Keratinocyte (primary cell): ENCODE measurements around the gene LIG4. TPM values are rescaled to one million over a fixed set of nuclear protein-coding genes. Genes with fewer than 3 reads are reported as not detected.

Source experiments
- DNase-seq: peaks from one replicate; pipeline ENCODE4 v3.0.0-alpha.2; 2011; ENCODE audit warnings: low read depth, missing footprints, low spot score
- FAIRE-seq: peaks from 2 replicates; lab custom pipeline; 2011; peaks lifted over from hg19 to GRCh38; lab: Jason Lieb, UNC
- H2AFZ ChIP-seq: 2 replicates; pipeline ENCODE4 v1.6.0; 2012; ENCODE audit warnings: low read length, control low read depth, inconsistent platforms; ENCODE audit not compliant: control insufficient read depth
- H3K27ac ChIP-seq: 2 replicates; pipeline ENCODE4 v1.5.1; 2011; ENCODE audit warnings: low read length; ENCODE audit not compliant: control insufficient read depth, insufficient read depth
- H3K27me3 ChIP-seq: 3 replicates; pipeline ENCODE4 v1.6.0; 2011; ENCODE audit warnings: low read length; ENCODE audit not compliant: control insufficient read depth, insufficient read depth; ENCODE audit errors: extremely low read depth
- H3K36me3 ChIP-seq, 2 experiments: 2 replicates in 1 of 2; 3 replicates in 1 of 2; pipeline ENCODE4 v1.5.1; 2011; ENCODE audit warnings: low read length in 2 of 2, mild to moderate bottlenecking in 1 of 2; ENCODE audit not compliant: control insufficient read depth in 2 of 2, insufficient read depth in 2 of 2; ENCODE audit errors: extremely low read depth in 1 of 2
- H3K4me1 ChIP-seq: 3 replicates; pipeline ENCODE4 v1.5.1; 2011; ENCODE audit warnings: low read length; ENCODE audit not compliant: control insufficient read depth, insufficient read depth; ENCODE audit errors: extremely low read depth
- H3K4me2 ChIP-seq: 3 replicates; pipeline ENCODE4 v1.6.0; 2011; ENCODE audit warnings: low read depth, low read length; ENCODE audit not compliant: control insufficient read depth, insufficient read depth; ENCODE audit errors: extremely low read depth
- H3K4me3 ChIP-seq, 3 experiments: fragments of 200-600 bp in 1 of 3; sonication (generic) in 1 of 3; 2 replicates in 2 of 3; 3 replicates in 1 of 3; pipeline ENCODE4 v1.5.1; 2011 to 2016; ENCODE audit warnings: low read length in 3 of 3, mild to moderate bottlenecking in 3 of 3, control low read depth in 2 of 3, inconsistent platforms in 1 of 3, low read depth in 1 of 3, mixed read lengths in 1 of 3, mixed run types in 1 of 3, moderate library complexity in 1 of 3; ENCODE audit not compliant: control insufficient read depth in 2 of 3, insufficient read depth in 2 of 3; ENCODE audit errors: extremely low read depth in 1 of 3
- H3K79me2 ChIP-seq: 2 replicates; pipeline ENCODE4 v1.6.0; 2012; ENCODE audit warnings: low read length; ENCODE audit not compliant: control insufficient read depth, insufficient read depth
- H3K9ac ChIP-seq: 3 replicates; pipeline ENCODE4 v1.6.0; 2011; ENCODE audit warnings: low read length; ENCODE audit not compliant: control insufficient read depth, insufficient read depth; ENCODE audit errors: extremely low read depth
- H3K9me1 ChIP-seq: 3 replicates; pipeline ENCODE4 v1.6.0; 2011; ENCODE audit warnings: low read length; ENCODE audit not compliant: control insufficient read depth, insufficient read depth; ENCODE audit errors: extremely low read depth
- H3K9me3 ChIP-seq: 2 replicates; pipeline ENCODE4 v1.5.1; 2012; ENCODE audit warnings: low read depth, low read length; ENCODE audit not compliant: control insufficient read depth
- H4K20me1 ChIP-seq: 3 replicates; pipeline ENCODE4 v1.6.0; 2011; ENCODE audit warnings: low read length; ENCODE audit not compliant: control insufficient read depth, insufficient read depth; ENCODE audit errors: extremely low read depth
- CTCF ChIP-seq, 3 experiments: IDR thresholded peaks in 1 of 3; conservative IDR thresholded peaks in 1 of 3; optimal IDR thresholded peaks in 1 of 3; 2 replicates in 2 of 3; 3 replicates in 1 of 3; pipeline versions ENCODE3 to v1.5.1; 2011; ENCODE audit warnings: low read length in 3 of 3, mild to moderate bottlenecking in 3 of 3, moderate library complexity in 2 of 3, control low read depth in 1 of 3, inconsistent platforms in 1 of 3; ENCODE audit not compliant: insufficient read depth in 2 of 3; ENCODE audit errors: extremely low read depth in 1 of 3
- EZH2 ChIP-seq: IDR thresholded peaks from one replicate; pipeline ENCODE4 v1.6.1; 2012; ENCODE audit warnings: inconsistent platforms, mild to moderate bottlenecking, low read length, moderate library complexity
- dilution Hi-C: fragments of 300-500 bp; cut with MboI; formaldehyde crosslinking; loops from one replicate; pipeline ENCODE4 v1.7.0; 2020; ENCODE audit warnings: low sequenced_read_pairs; ENCODE audit not compliant: extremely low pct_ligation_motif_present
- polyA plus RNA-seq, 5 experiments: library from polyadenylated mRNA; depleted of rRNA in 3 of 5; stranded (reverse) in 3 of 5; stranded (forward) in 1 of 5; unstranded in 1 of 5; fragments of >200 nt; gene quantifications; 1 replicate in 1 of 5; 2 replicates in 3 of 5; 3 replicates in 1 of 5; pipeline versions ENCODE4 v1.2.1 to v1.2.3, GENCODE V29; 2011 to 2012; ENCODE audit warnings: missing spikeins in 2 of 5, low read depth in 1 of 5, low replicate concordance in 1 of 5

Gene LIG4
- polyA plus RNA-seq, 1 donor (not counting 4 experiments of a cell fraction or from before 2014, with no cell fraction given), result 16.8 TPM

DNA sequence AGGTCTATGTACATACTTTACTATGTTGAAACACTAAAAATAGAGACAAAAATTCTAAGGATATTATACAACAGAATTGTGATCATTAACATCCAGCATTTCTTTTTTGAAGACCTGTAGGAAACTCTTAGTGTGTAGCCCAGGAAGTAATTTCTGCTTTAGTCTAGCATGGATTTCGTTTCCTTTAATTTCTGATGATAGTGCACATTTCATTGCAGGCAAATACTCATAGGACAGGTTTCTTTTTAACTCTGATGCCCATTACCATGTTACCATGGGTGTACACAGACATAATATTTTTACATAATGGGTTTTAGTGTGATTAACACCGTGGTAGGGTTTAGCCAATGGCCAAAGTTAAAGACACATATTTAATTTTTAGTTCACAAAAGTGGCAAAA, 27.1 kb downstream of the LIG4 start:
- H3K27me3 ChIP-seq, result no peaks in the 10 kb centered on the region
- no peak for TF ChIP-seq CTCF (optimal IDR thresholded peaks at IDR 0.05 in 1 of 3, IDR thresholded peaks at IDR 0.05 in 1 of 3, conservative IDR thresholded peaks at IDR 0.05 in 1 of 3; ENCODE audit: extremely low read depth in 1 of 3, insufficient read depth in 2 of 3, low read length in 3 of 3)
- H3K79me2 ChIP-seq, result no peaks in the 10 kb centered on the region
- no peaks in the 10 kb centered on the region for H3K9me1 ChIP-seq
- FAIRE-seq, result no peak
- H3K4me2 ChIP-seq, result no peak overlapping the region
- no peak overlapping the region for H3K9ac ChIP-seq
- H3K4me3 ChIP-seq, result no peak overlapping the region
- no peak for DNase-seq
- H3K9me3 ChIP-seq, result no peaks in the 10 kb centered on the region
- H2AFZ ChIP-seq, result no peak overlapping the region
- H3K27ac ChIP-seq, result no peak overlapping the region
- no peaks in the 10 kb centered on the region for H3K4me1 ChIP-seq
- H4K20me1 ChIP-seq, result no peaks in the 10 kb centered on the region
- H3K36me3 ChIP-seq, result no peaks in the 10 kb centered on the region
- dilution Hi-C loops, result no loop called here

GRCh38 chr13:108185223-108185622, 30.1 kb downstream of the LIG4 start:
- Histone ChIP-seq H2AFZ (no peak overlapping the region), H3K27ac (no peak overlapping the region), H3K4me2 (no peak overlapping the region), H3K36me3 (no peaks in the 10 kb centered on the region), H3K79me2 (no peaks in the 10 kb centered on the region), H4K20me1 (no peaks in the 10 kb centered on the region), H3K27me3 (no peaks in the 10 kb centered on the region), H3K9ac (no peak overlapping the region), H3K9me3 (no peaks in the 10 kb centered on the region), H3K9me1 (no peaks in the 10 kb centered on the region), H3K4me1 (no peaks in the 10 kb centered on the region), H3K4me3 (no peak overlapping the region)
- DNase-seq (no peak), FAIRE-seq (no peak)
- dilution Hi-C loops, result no loop called here
- TF ChIP-seq EZH2 (no peak), CTCF (optimal IDR thresholded peaks at IDR 0.05 in 1 of 3, IDR thresholded peaks at IDR 0.05 in 1 of 3, conservative IDR thresholded peaks at IDR 0.05 in 1 of 3; ENCODE audit: extremely low read depth in 1 of 3, insufficient read depth in 2 of 3, low read length in 3 of 3) (no peak)
